ENCODE results near the gene RPS19BP1.

RPS19BP1 gene

GRCh38 chr22:39535831-39536449 lies 3.4 kb upstream of the RPS19BP1 start:
- TF ChIP-seq, protein P1, sequence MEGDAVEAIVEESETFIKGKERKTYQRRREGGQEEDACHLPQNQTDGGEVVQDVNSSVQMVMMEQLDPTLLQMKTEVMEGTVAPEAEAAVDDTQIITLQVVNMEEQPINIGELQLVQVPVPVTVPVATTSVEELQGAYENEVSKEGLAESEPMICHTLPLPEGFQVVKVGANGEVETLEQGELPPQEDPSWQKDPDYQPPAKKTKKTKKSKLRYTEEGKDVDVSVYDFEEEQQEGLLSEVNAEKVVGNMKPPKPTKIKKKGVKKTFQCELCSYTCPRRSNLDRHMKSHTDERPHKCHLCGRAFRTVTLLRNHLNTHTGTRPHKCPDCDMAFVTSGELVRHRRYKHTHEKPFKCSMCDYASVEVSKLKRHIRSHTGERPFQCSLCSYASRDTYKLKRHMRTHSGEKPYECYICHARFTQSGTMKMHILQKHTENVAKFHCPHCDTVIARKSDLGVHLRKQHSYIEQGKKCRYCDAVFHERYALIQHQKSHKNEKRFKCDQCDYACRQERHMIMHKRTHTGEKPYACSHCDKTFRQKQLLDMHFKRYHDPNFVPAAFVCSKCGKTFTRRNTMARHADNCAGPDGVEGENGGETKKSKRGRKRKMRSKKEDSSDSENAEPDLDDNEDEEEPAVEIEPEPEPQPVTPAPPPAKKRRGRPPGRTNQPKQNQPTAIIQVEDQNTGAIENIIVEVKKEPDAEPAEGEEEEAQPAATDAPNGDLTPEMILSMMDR (IDR thresholded peaks at IDR 0.05; ENCODE audit: insufficient read depth, low read length, poor library complexity, severe bottlenecking), result no peak
- H3K36me3 ChIP-seq (ENCODE audit: control insufficient read depth, insufficient read depth, low read length), result peaks cover 2% of the 10 kb centered on the region
- H3K4me3 ChIP-seq (replicated peaks; ENCODE audit: low read depth, low read length), result no peak overlapping the region
- H3K27me3 ChIP-seq (replicated peaks; ENCODE audit: control insufficient read depth, insufficient read depth, low read length), result no peaks in the 10 kb centered on the region
- DNase-seq (ENCODE audit: extremely low read depth, insufficient read length), result no peak

DNA sequence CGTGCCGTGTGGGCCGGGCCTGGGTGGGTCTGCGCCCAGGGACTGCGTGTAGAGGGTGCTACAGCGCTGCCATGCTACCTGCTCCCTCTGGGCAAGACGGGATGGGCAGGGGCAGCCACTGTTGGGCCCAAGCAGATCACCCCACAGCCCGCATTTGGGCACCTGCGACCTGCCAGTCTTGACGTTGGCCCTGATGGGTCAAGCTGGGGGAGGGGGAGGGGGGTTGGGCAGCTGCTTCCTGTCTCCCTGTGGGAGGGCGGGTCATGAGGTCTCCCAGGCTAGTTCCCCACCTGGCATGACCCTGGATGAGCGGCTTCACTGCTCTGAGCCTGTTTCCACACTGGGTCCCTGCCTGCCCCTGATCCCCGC lies 2.8 kb upstream of the RPS19BP1 start:
- Histone ChIP-seq H3K27me3 (replicated peaks; ENCODE audit: control insufficient read depth, insufficient read depth, low read length) (no peaks in the 10 kb centered on the region), H3K4me3 (replicated peaks; ENCODE audit: low read depth, low read length) (no peak overlapping the region), H3K36me3 (ENCODE audit: control insufficient read depth, insufficient read depth, low read length) (peaks cover 3% of the 10 kb centered on the region)
- DNase-seq (ENCODE audit: extremely low read depth, insufficient read length), result no peak
- TF ChIP-seq, protein P1 (IDR thresholded peaks at IDR 0.05; ENCODE audit: insufficient read depth, low read length, poor library complexity, severe bottlenecking), result no peak

- H3K4me3 ChIP-seq (replicated peaks; ENCODE audit: low read depth, low read length), result no peak overlapping the region
- H3K36me3 ChIP-seq (ENCODE audit: control insufficient read depth, insufficient read depth, low read length), result peaks cover 4% of the 10 kb centered on the region
- TF ChIP-seq, protein P1 (IDR thresholded peaks at IDR 0.05; ENCODE audit: insufficient read depth, low read length, poor library complexity, severe bottlenecking), result peak; percentile 81
- DNase-seq (ENCODE audit: extremely low read depth, insufficient read length), result peak; percentile 76
- H3K27me3 ChIP-seq (replicated peaks; ENCODE audit: control insufficient read depth, insufficient read depth, low read length), result no peaks in the 10 kb centered on the region
Measured at GRCh38 chr22:39534591-39535356, 2.2 kb upstream of the RPS19BP1 start.

- Histone ChIP-seq H3K4me3 (replicated peaks; ENCODE audit: low read depth, low read length) (no peak overlapping the region), H3K36me3 (ENCODE audit: control insufficient read depth, insufficient read depth, low read length) (peaks cover 7% of the 10 kb centered on the region), H3K27me3 (replicated peaks; ENCODE audit: control insufficient read depth, insufficient read depth, low read length) (no peaks in the 10 kb centered on the region)
- DNase-seq (ENCODE audit: extremely low read depth, insufficient read length), result no peak
- TF ChIP-seq, protein P1 (IDR thresholded peaks at IDR 0.05; ENCODE audit: insufficient read depth, low read length, poor library complexity, severe bottlenecking), result no peak
Measured at GRCh38 chr22:39534092-39534506, 1.6 kb upstream of the RPS19BP1 start.

DNA sequence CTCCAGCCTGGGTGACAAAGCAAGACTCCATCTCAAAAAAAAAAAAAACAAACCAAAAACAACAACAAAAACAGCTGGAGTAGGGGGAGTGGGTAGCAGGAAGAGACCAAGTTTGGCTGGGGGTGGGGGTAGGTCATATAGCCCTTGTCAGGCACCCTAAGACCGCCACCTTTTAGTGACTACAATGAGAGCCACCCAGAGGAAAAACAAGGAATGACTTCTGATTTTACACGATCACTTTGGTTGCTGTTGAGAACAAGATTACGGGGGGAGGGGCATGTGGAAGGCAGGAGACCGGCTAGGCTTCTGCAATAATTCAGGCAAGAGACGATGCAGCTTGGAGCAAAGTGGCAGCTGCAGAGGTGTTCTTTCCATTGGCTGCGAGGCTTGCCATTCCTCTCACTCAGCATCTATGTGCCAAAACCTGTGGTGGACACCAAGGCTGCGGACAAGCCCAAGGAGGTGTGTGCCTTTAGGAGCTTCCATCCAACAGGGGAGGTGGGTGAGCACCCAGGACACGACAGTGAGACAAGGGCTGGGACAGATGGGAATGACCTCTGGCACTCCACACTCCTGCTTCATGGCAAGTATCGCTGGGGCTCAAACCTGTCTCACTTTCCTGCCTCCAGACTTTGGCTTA lies 1.7 kb downstream of the RPS19BP1 start:
- TF ChIP-seq, protein P1 (IDR thresholded peaks at IDR 0.05; ENCODE audit: insufficient read depth, low read length, poor library complexity, severe bottlenecking), result no peak
- DNase-seq (ENCODE audit: extremely low read depth, insufficient read length), result no peak
- peaks cover 7% of the 10 kb centered on the region for H3K36me3 ChIP-seq (ENCODE audit: control insufficient read depth, insufficient read depth, low read length)
- no peaks in the 10 kb centered on the region for H3K27me3 ChIP-seq (replicated peaks; ENCODE audit: control insufficient read depth, insufficient read depth, low read length)
- H3K4me3 ChIP-seq (replicated peaks; ENCODE audit: low read depth, low read length), result peak overlapping the region; percentile 95

All from GM06990 (cell line).